Loucy (cell line): Measurements from ENCODE around the gene UBL3.
A peak's percentile ranks its signal among the peaks of the same experiment; 100 is the strongest.

Source experiments
- H2AFZ ChIP-seq: fragments of 200-600 bp; sonication (generic); 2 replicates; pipeline ENCODE4 v1.6.0; 2016; ENCODE audit warnings: antibody characterized with exemption, mild to moderate bottlenecking, low read length, moderate library complexity
- H3F3A ChIP-seq: fragments of 200-600 bp; 2 replicates; pipeline ENCODE4 v1.6.0; 2016; ENCODE audit warnings: antibody characterized with exemption, low read depth, mild to moderate bottlenecking
- H3K27me3 ChIP-seq: fragments of 200-600 bp; sonication (generic); 2 replicates; pipeline ENCODE4 v1.6.1; 2014; ENCODE audit warnings: low read length, mild to moderate bottlenecking; ENCODE audit not compliant: insufficient read depth, poor library complexity, severe bottlenecking
- H3K36me3 ChIP-seq: fragments of 200-600 bp; sonication (generic); 2 replicates; pipeline ENCODE4 v1.6.1; 2016; ENCODE audit warnings: low read length; ENCODE audit not compliant: insufficient read depth
- H3K4me1 ChIP-seq: fragments of 200-600 bp; sonication (generic); 2 replicates; pipeline ENCODE4 v1.5.1; 2014; ENCODE audit warnings: low read length, mild to moderate bottlenecking; ENCODE audit not compliant: insufficient read depth, poor library complexity, severe bottlenecking
- H3K4me2 ChIP-seq: fragments of 200-600 bp; sonication (generic); 2 replicates; pipeline ENCODE4 v1.6.0; 2014; ENCODE audit warnings: antibody characterized with exemption, low read length, low read depth, mild to moderate bottlenecking; ENCODE audit not compliant: poor library complexity, severe bottlenecking
- H3K4me3 ChIP-seq: fragments of 200-600 bp; sonication (generic); 2 replicates; pipeline ENCODE4 v1.5.1; 2014; ENCODE audit warnings: low read length, mild to moderate bottlenecking, mixed read lengths; ENCODE audit not compliant: poor library complexity, severe bottlenecking
- H3K79me2 ChIP-seq: fragments of 200-600 bp; sonication (generic); 2 replicates; pipeline ENCODE4 v1.6.1; 2014; ENCODE audit warnings: low read length; ENCODE audit not compliant: insufficient read depth
- H3K9ac ChIP-seq: fragments of 200-600 bp; sonication (generic); 2 replicates; pipeline ENCODE4 v1.6.0; 2014; ENCODE audit warnings: mild to moderate bottlenecking, low read depth, low read length, moderate library complexity; ENCODE audit not compliant: poor library complexity, severe bottlenecking
- H3K9me2 ChIP-seq: fragments of 200-600 bp; sonication (generic); replicated peaks from 2 replicates; pipeline ENCODE4 v1.6.1; 2016; ENCODE audit warnings: low read depth, low read length, mixed read lengths
- H3K9me3 ChIP-seq: fragments of 200-600 bp; sonication (generic); 2 replicates; pipeline ENCODE4 v1.6.1; 2014; ENCODE audit warnings: mild to moderate bottlenecking, antibody characterized with exemption, low read length, low read depth; ENCODE audit not compliant: insufficient read depth
- H4K20me1 ChIP-seq: fragments of 200-600 bp; sonication (generic); 2 replicates; pipeline ENCODE4 v1.6.0; 2014; ENCODE audit warnings: antibody characterized with exemption, low read length, mild to moderate bottlenecking; ENCODE audit not compliant: insufficient read depth, poor library complexity, severe bottlenecking
- EZH2phosphoT487 ChIP-seq: fragments of 200-600 bp; IDR thresholded peaks from 2 replicates; pipeline ENCODE4 v1.6.1; 2018; ENCODE audit warnings: antibody characterized with exemption, mild to moderate bottlenecking, moderate library complexity, borderline replicate concordance
- TF ChIP-seq, protein P1 (sequence below): fragments of 200-600 bp; sonication (generic); conservative IDR thresholded peaks from 2 replicates; pipeline ENCODE4 v1.5.1; 2014; ENCODE audit warnings: mild to moderate bottlenecking, antibody characterized with exemption, low read length

The UBL3 gene

DNA sequence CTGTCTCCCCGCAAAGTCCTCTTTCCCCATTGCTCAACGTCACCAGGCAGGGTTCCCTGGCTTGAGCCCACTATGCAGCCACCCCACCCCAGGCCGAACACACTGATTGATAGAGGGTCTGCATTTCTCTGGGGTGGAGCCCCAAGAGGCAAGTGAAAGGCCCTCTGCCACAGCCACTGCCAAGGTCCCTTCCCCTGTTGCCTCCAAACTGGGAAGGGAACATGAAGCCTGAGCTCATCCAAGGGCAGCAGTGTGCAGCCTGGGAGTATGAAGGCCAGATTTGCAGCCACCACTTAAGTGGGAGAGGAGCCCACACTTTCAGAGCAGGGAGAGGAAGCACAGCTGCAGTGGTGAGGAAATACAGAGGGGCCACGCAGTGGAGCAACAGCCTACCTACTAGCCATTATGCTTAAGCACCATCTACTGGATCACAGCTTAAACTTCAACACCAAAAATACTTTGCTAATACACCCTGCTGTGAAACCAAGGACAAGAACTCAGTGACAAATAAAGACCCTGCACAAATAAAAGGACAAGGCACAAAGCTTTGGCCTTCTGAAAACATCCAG lies 48.6 kb downstream of the UBL3 start:
- no peaks in the 10 kb centered on the region for H3K9me3 ChIP-seq
- peak overlapping the region; percentile 30 for H3K4me2 ChIP-seq
- no peaks in the 10 kb centered on the region for H3K9me2 ChIP-seq
- no peak overlapping the region for H2AFZ ChIP-seq
- no peaks in the 10 kb centered on the region for H3K27me3 ChIP-seq
- H3K9ac ChIP-seq = no peak overlapping the region
- H3K79me2 ChIP-seq = peaks cover 90% of the 10 kb centered on the region
- no peaks in the 10 kb centered on the region for H3K36me3 ChIP-seq
- no peaks in the 10 kb centered on the region for H3F3A ChIP-seq
- H4K20me1 ChIP-seq = peaks cover 26% of the 10 kb centered on the region
- TF ChIP-seq EZH2phosphoT487 = no peak
- TF ChIP-seq, protein P1, sequence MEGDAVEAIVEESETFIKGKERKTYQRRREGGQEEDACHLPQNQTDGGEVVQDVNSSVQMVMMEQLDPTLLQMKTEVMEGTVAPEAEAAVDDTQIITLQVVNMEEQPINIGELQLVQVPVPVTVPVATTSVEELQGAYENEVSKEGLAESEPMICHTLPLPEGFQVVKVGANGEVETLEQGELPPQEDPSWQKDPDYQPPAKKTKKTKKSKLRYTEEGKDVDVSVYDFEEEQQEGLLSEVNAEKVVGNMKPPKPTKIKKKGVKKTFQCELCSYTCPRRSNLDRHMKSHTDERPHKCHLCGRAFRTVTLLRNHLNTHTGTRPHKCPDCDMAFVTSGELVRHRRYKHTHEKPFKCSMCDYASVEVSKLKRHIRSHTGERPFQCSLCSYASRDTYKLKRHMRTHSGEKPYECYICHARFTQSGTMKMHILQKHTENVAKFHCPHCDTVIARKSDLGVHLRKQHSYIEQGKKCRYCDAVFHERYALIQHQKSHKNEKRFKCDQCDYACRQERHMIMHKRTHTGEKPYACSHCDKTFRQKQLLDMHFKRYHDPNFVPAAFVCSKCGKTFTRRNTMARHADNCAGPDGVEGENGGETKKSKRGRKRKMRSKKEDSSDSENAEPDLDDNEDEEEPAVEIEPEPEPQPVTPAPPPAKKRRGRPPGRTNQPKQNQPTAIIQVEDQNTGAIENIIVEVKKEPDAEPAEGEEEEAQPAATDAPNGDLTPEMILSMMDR = peak; percentile 70
- peaks cover 33% of the 10 kb centered on the region for H3K4me1 ChIP-seq
- H3K4me3 ChIP-seq = no peak overlapping the region

DNA sequence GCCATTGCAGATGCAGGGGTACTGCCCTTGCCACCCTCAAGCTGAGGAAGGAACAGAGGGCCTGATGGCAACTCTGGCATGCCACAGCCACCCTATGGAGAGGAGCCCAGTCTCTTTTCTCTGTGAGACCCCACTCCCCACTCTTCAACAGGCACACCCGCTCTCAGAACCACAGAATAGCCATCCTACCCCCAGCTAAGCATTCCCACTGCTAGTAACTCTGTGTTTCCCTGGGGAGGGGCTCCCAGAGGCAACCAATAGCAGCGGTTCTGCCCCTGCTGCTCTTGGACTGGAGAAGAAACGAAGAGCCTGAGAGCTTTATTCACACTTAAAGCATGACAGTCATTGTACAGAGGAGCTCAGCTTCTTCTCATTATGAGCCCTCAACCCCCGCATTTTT lies 49.3 kb downstream of the UBL3 start:
- Histone ChIP-seq H4K20me1 (peaks cover 26% of the 10 kb centered on the region), H3K79me2 (peaks cover 85% of the 10 kb centered on the region)

DNA sequence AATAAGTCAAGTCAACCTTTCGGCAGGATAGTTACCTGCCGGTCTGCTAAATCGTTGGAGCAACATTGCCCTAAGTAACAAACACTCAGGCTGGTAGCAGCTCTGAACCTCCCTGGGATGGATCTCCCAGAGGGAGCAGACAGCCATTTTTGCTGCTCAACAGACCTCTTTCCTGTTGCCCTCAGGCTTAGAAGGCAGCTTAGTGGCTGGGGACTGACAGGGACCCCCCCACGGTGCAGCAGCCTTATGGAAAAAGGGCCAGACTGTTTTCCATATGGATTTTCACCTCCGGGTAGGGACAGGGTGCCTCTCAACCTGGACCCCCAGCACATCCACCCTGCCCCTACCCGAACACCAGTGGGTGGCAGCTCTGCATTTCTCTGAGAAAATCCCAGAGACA lies 49.7 kb downstream of the UBL3 start:
- H3K4me1 ChIP-seq = peaks cover 36% of the 10 kb centered on the region
- H4K20me1 ChIP-seq = peaks cover 26% of the 10 kb centered on the region
- TF ChIP-seq, protein P1 = no peak
- TF ChIP-seq EZH2phosphoT487 = no peak
- no peak overlapping the region for H3K9ac ChIP-seq
- no peaks in the 10 kb centered on the region for H3K27me3 ChIP-seq
- no peaks in the 10 kb centered on the region for H3K9me2 ChIP-seq
- no peaks in the 10 kb centered on the region for H3K36me3 ChIP-seq
- H3K4me3 ChIP-seq = no peak overlapping the region
- no peak overlapping the region for H3K4me2 ChIP-seq
- H3F3A ChIP-seq = no peaks in the 10 kb centered on the region
- H2AFZ ChIP-seq = no peak overlapping the region
- no peaks in the 10 kb centered on the region for H3K9me3 ChIP-seq
- peaks cover 84% of the 10 kb centered on the region for H3K79me2 ChIP-seq

More for the DNA sequence above, 49.3 kb downstream of the UBL3 start:
- no peak overlapping the region for H2AFZ ChIP-seq
- no peak overlapping the region for H3K4me2 ChIP-seq
- no peaks in the 10 kb centered on the region for H3K36me3 ChIP-seq
- TF ChIP-seq EZH2phosphoT487 = no peak
- TF ChIP-seq, protein P1 = no peak
- no peaks in the 10 kb centered on the region for H3K9me2 ChIP-seq
- no peak overlapping the region for H3K4me3 ChIP-seq
- no peak overlapping the region for H3K9ac ChIP-seq
- H3F3A ChIP-seq = no peaks in the 10 kb centered on the region
- H3K4me1 ChIP-seq = peaks cover 36% of the 10 kb centered on the region
- H3K27me3 ChIP-seq = no peaks in the 10 kb centered on the region
- no peaks in the 10 kb centered on the region for H3K9me3 ChIP-seq
